GM13976 (cell line): ENCODE measurements around the gene ASPDH.

ENCODE experiments used
- DNase-seq: peaks from one replicate; pipeline ENCODE4 v3.0.0; 2012; ENCODE audit warnings: low spot score
- in situ Hi-C: fragments of 300-500 bp; cut with MboI; formaldehyde crosslinking; loops from one replicate; pipeline ENCODE4 v1.12.0; 2022; ENCODE audit warnings: low sequenced_read_pairs, mixed read lengths, inconsistent platforms; ENCODE audit not compliant: unreplicated experiment
- TF ChIP-seq, protein P1 (sequence below): IDR thresholded peaks from 2 replicates; pipeline ENCODE4 v1.5.1; 2012; ENCODE audit warnings: borderline replicate concordance, mild to moderate bottlenecking; ENCODE audit not compliant: insufficient read depth; ENCODE audit errors: extremely low read depth, missing control alignments, control extremely low read depth

ASPDH gene

DNA sequence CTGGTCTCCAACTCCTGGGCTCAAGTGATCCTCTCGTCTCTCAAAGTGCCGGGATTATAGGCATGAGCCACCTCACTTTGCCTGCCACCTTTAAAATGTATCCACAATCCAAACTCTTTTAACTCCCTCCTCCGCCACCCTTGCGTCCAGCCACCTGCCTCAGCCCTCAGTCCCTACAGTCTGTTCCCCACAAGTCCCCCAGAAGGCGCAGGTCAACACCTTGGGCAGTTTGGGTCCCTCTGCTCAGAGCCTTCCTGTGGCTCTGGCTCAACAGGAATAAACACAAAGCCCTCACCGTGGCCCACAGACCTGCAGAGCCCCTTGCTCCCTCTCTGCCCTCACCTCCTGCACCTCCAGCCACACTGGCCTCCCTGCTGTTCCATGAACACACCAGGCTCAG lies 44.9 kb downstream of the ASPDH start:
- no peak for DNase-seq
- in situ Hi-C loops: no loop called here
- TF ChIP-seq, protein P1, sequence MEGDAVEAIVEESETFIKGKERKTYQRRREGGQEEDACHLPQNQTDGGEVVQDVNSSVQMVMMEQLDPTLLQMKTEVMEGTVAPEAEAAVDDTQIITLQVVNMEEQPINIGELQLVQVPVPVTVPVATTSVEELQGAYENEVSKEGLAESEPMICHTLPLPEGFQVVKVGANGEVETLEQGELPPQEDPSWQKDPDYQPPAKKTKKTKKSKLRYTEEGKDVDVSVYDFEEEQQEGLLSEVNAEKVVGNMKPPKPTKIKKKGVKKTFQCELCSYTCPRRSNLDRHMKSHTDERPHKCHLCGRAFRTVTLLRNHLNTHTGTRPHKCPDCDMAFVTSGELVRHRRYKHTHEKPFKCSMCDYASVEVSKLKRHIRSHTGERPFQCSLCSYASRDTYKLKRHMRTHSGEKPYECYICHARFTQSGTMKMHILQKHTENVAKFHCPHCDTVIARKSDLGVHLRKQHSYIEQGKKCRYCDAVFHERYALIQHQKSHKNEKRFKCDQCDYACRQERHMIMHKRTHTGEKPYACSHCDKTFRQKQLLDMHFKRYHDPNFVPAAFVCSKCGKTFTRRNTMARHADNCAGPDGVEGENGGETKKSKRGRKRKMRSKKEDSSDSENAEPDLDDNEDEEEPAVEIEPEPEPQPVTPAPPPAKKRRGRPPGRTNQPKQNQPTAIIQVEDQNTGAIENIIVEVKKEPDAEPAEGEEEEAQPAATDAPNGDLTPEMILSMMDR: no peak

DNA sequence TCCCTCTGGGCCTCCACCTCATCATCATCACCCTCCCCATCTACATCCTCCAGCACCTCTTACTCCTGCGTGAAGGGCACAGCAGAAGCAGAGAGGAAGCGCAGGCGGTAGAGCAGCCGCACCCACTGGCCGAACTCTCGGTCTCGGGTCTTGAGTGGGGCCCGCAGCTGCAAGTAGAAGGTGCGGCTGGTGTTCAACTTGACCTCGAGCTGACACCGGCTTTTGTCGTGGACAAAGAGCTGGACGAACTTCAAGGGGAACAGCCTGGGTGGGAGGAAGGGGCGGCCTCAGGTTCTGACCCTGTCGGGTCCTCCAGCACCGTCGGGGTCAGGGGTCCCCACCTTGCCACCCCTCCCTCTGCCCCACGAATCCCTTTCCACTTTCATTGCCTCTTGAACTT lies 46.1 kb downstream of the ASPDH start:
- in situ Hi-C loops: no loop called here
- TF ChIP-seq, protein P1: no peak
- DNase-seq: no peak

DNA sequence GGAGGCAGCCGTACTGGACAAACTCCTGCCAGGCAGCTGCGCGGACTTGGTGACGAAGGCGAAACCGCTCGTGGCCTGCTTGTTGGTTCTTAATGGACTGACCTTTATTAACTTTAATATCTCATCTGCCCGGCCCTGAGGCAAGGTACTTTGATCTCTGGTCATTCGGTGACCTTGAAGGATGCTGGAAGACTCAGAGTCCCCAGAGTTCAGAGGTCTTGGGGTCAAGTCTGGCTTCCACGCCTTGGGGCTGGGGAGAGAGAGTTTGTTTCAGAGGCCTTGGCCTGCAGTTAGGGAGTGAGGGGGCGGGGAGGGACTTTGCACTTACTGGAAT lies 47.0 kb downstream of the ASPDH start:
- in situ Hi-C loops: no loop called here
- TF ChIP-seq, protein P1: no peak
- no peak for DNase-seq

DNA sequence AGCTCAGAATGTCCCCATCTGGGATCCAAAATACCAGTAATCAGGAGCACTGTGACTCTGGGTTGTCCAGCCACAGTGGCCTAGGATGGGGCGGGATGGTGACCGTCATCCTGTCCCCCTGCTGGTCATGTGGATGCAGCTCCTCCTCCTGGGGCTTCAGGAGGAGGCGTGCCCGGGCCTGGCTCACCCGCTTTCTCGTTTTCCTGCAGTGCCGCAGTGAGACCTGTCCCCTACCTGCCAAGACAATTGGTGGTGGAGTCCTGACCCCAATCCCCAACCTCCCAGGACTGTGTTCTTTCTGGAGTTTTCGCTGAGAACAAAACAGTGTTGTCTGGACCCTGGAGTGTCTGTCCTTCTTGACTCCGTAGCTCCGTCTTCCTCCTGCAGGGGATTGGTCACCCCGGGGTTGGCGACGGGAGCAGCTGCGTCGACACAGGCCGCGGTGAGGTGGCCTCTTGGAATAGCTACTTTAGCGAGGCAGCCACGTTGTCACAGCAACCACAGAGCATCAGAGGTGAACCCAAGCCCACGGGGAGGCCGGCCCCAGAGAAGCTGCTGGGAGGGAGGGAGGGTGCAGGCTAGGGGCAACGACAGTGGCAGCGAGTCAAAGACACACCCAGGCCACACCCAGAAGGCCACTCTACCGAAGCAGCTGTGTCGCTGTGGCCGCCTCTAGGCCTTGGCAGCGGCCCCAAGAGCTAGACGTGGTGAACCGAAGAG lies 47.6 kb downstream of the ASPDH start:
- in situ Hi-C loops: no loop called here
- TF ChIP-seq, protein P1: no peak
- no peak for DNase-seq

DNA sequence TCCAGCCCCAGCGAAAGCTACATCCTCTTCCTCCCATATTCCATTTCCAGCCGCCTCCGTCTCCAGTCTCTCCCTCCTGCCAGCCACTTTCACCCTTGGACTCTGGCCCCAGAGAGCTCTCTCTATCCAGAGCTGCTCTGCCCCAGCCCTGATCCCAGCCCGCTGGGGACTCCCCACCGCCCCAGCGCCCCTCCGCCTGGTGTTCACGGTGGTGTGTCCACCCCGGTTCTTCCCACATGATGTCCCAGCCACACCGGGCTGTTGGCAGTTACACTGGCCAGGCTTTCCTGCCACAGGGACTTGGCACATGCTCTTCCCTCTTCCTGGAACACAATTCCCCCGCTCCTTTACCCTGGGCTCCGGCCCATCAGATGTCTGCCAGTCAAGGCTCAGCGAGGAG lies 48.7 kb downstream of the ASPDH start:
- DNase-seq: no peak
- TF ChIP-seq, protein P1: no peak
- in situ Hi-C loops: loop anchor here (5.0 kb wide), 1 partner anchor 93 kb away; no protein-coding TSS in a partner anchor

DNA sequence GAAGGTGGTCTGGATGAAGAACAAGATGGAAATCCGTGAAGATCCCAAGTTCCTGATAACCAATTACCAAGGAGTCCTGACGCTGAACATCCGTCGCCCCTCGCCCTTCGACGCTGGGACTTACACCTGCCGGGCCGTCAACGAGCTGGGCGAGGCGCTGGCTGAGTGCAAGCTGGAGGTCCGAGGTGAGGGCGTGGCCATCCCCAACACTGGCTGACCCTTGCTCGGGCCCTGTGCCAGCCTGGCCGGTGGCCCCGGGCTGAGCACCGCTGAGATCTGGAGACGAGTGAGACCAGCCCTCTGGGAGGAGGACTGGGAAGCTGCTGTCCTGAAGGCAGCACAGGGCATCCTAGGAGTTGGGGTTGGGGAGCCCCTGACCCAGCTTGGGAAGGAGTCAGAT lies 49.4 kb downstream of the ASPDH start:
- no peak for DNase-seq
- TF ChIP-seq, protein P1: no peak
- in situ Hi-C loops: loop anchor here (5.0 kb wide), 1 partner anchor 92 kb away; no protein-coding TSS in a partner anchor

DNA sequence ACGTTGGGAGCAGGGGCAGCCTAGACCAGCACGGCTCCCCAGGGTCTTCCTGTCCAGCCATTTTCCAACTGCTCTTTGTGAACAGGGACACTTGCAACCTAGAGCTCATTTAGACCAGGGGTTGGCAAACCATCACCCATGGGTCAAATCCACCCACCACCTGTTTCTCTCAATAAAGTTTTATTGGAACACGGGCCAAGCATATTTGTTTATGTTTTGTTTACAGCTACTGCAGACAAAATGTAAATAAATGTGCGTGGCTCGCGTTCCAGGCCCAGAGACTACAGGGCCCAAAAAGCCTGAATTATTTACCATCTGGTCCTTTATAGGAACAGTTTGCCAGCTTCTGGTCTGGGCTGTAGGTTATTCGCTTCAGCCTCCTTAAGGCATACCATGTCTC lies 50.7 kb downstream of the ASPDH start:
- in situ Hi-C loops: loop anchor here (5.0 kb wide), 1 partner anchor 91 kb away; no protein-coding TSS in a partner anchor
- TF ChIP-seq, protein P1: no peak
- no peak for DNase-seq
